ENCODE data around the gene SLC31A1. TPM values are rescaled to one million over a fixed set of nuclear protein-coding genes. Genes with fewer than 3 reads are reported as not detected.

SLC31A1 gene
- total RNA-seq, 1 donor from 2014 or later: 39.6 TPM

DNA sequence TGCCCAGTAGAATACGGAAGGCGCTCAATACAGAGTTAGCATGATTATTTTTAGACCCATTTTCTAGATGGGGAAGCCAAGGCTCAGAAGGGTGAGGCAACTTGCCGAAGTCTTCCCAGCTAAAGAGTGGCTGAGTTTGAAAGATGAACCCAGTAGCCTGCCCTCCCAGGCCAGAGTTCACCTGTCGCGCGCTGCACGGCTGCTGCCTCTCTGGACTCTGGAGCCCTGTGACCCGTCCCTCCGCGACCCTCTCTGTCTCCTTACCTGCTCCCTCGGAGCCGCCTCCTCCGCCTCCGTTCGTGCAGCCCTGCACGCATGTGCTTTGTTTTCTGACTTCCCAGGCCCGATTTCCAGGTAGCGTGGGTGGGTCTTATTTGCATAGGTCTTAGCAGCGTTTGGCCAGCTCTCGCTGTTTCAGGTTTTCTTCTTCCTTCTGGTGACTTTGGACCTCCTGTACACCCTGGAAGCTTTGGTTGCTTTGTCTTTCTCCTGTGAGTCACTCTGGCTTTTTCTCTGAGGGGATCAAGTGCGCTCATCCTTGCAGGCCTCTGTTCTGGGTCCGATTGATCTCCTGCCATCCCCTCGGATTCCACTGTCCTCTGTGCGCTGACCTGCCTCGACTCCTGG is 81.6 kb downstream of the SLC31A1 start, which contains the start of gene RNF183:
TSS of gene RNF183 (minus strand) at position 585 of the 627 bp plus-strand sequence. CDS start 5,192 bp downstream, outside the sequence.
- no peak for DNase-seq (ENCODE audit: low spot score)
- peaks cover 12% of the 10 kb centered on the region for H3K27me3 Mint-ChIP-seq (ENCODE audit: low read depth)
- no peak within 1 kb of the TSS for H3K4me3 Mint-ChIP-seq (ENCODE audit: unreplicated experiment)
- TF ChIP-seq, protein P1, sequence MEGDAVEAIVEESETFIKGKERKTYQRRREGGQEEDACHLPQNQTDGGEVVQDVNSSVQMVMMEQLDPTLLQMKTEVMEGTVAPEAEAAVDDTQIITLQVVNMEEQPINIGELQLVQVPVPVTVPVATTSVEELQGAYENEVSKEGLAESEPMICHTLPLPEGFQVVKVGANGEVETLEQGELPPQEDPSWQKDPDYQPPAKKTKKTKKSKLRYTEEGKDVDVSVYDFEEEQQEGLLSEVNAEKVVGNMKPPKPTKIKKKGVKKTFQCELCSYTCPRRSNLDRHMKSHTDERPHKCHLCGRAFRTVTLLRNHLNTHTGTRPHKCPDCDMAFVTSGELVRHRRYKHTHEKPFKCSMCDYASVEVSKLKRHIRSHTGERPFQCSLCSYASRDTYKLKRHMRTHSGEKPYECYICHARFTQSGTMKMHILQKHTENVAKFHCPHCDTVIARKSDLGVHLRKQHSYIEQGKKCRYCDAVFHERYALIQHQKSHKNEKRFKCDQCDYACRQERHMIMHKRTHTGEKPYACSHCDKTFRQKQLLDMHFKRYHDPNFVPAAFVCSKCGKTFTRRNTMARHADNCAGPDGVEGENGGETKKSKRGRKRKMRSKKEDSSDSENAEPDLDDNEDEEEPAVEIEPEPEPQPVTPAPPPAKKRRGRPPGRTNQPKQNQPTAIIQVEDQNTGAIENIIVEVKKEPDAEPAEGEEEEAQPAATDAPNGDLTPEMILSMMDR (IDR thresholded peaks at IDR 0.05): no peak
- no peaks in the 10 kb centered on the region for H3K36me3 Mint-ChIP-seq (ENCODE audit: low read depth)
- H3K9me3 Mint-ChIP-seq (ENCODE audit: low read depth): no peaks in the 10 kb centered on the region
- H3K4me1 Mint-ChIP-seq (ENCODE audit: low read depth): no peaks in the 10 kb centered on the region
- no peak within 1 kb of the TSS for H3K27ac Mint-ChIP-seq (ENCODE audit: unreplicated experiment)

DNA sequence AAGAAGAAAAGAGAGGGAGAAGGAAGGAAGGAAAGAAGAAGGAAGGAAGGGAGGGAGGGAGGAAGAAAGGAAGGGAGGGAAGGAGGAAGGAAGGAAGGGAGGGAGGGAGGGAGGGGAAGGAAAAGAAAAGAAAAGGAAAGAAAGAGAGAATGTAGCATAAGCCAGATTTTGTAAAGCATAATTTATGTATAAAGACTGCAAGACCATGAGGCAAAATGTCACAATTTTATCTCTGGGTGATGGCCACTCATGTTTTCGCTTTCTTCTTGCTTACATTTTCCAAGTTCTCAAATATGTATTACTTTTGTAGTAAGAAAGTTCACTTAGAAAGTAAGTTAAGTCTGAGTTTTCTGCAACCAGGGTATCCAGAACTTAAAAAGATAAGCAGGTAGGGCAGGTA is 85.2 kb downstream of the SLC31A1 start:
- Mint-ChIP-seq H3K4me1 (ENCODE audit: low read depth) (no peaks in the 10 kb centered on the region), H3K9me3 (ENCODE audit: low read depth) (no peaks in the 10 kb centered on the region), H3K27me3 (ENCODE audit: low read depth) (peaks cover 12% of the 10 kb centered on the region), H3K27ac (ENCODE audit: unreplicated experiment) (no peak overlapping the region), H3K36me3 (ENCODE audit: low read depth) (no peaks in the 10 kb centered on the region), H3K4me3 (ENCODE audit: unreplicated experiment) (no peak overlapping the region)
- no peak for DNase-seq (ENCODE audit: low spot score)
- TF ChIP-seq, protein P1 (IDR thresholded peaks at IDR 0.05): no peak

DNA sequence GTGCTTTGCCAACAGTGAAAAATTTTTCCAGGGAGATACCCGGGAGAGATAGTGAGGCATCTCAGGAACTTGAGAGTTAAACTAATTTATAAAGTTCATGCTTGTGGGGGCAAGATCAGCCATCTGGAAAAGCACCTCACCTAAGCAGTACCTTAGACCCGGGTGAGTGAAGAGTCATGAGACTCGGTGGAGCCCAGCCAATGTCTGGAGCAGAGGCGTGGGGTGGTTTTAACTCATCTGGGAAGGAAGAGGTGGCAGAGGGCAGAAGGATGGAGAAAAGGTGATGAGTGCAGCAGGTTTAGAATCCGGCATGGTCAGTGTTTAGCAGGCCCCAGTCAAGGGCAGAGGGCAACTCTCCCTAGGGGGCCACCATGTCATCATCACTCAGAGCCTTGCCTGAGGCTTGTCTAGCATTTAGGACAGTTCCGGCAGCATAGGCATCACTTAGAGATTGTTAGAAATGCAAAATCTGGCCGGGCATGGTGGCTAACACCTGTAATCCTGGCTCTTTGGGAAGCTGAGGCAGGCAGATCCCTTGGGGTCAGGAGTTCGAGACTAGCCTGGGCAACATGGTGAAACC is 86.1 kb downstream of the SLC31A1 start:
- Mint-ChIP-seq H3K27ac (ENCODE audit: unreplicated experiment) (no peak overlapping the region), H3K9me3 (ENCODE audit: low read depth) (no peaks in the 10 kb centered on the region), H3K27me3 (ENCODE audit: low read depth) (peaks cover 6% of the 10 kb centered on the region), H3K4me1 (ENCODE audit: low read depth) (no peaks in the 10 kb centered on the region), H3K36me3 (ENCODE audit: low read depth) (no peaks in the 10 kb centered on the region), H3K4me3 (ENCODE audit: unreplicated experiment) (no peak overlapping the region)
- DNase-seq (ENCODE audit: low spot score): no peak
- TF ChIP-seq, protein P1 (IDR thresholded peaks at IDR 0.05): no peak

DNA sequence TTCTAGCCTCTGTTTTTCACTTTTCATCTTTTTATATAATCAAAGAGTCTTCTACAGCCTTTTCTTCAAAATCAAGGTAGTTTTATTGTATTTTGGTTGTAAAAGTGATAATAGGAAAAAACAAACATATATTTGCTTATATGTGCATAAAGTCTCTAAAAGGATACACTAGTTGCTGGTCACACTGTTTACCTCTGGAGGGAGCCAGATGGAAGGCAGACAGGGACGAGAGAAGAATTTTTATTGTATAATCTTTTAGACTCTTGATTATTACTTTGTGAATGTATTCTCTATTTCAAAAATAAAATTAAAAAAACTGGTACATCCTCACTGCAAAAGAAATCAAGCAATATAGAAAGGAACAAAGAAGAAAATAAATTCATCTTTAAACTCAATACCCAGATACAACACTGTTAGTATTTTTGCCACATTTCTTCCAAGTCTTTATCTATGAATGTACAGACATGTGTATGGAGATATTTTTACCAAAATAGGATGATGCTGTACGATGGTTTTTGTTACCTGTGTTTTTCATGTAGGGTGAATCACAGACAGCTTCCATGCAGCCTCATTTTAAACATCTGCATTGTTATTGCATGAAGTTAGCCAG is 88.0 kb downstream of the SLC31A1 start:
- no peak overlapping the region for H3K4me3 Mint-ChIP-seq (ENCODE audit: unreplicated experiment)
- no peaks in the 10 kb centered on the region for H3K27me3 Mint-ChIP-seq (ENCODE audit: low read depth)
- no peak for DNase-seq (ENCODE audit: low spot score)
- H3K9me3 Mint-ChIP-seq (ENCODE audit: low read depth): no peaks in the 10 kb centered on the region
- H3K36me3 Mint-ChIP-seq (ENCODE audit: low read depth): no peaks in the 10 kb centered on the region
- no peak overlapping the region for H3K27ac Mint-ChIP-seq (ENCODE audit: unreplicated experiment)
- TF ChIP-seq, protein P1 (IDR thresholded peaks at IDR 0.05): peak; percentile 89
- no peaks in the 10 kb centered on the region for H3K4me1 Mint-ChIP-seq (ENCODE audit: low read depth)

DNA sequence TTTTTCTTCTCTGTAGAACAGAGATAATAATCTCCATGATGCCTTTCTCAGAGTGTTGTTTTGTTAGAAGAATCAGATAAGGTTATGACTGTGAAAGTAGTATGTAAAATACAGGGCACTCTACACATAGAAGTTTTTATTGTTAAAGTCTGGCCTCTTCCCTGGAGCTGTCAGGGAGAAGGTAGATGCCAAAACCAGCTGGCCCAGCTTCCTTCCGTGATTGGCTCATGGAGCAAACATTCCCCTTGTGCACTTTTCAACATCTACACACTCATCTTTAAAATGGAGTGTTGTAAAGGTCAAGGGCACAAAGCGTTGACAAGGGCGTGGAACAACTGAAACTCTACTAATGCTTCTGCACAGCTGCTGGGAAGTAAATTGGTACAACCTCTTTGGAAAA is 89.2 kb downstream of the SLC31A1 start:
- H3K36me3 Mint-ChIP-seq (ENCODE audit: low read depth): no peaks in the 10 kb centered on the region
- no peak overlapping the region for H3K27ac Mint-ChIP-seq (ENCODE audit: unreplicated experiment)
- no peaks in the 10 kb centered on the region for H3K9me3 Mint-ChIP-seq (ENCODE audit: low read depth)
- no peaks in the 10 kb centered on the region for H3K27me3 Mint-ChIP-seq (ENCODE audit: low read depth)
- TF ChIP-seq, protein P1 (IDR thresholded peaks at IDR 0.05): no peak
- DNase-seq (ENCODE audit: low spot score): no peak
- H3K4me3 Mint-ChIP-seq (ENCODE audit: unreplicated experiment): no peak overlapping the region
- no peaks in the 10 kb centered on the region for H3K4me1 Mint-ChIP-seq (ENCODE audit: low read depth)
